Spleen (tissue), 11 donors: ENCODE data around the gene EFCAB11. TPM values are rescaled to one million over a fixed set of nuclear protein-coding genes. Genes with fewer than 3 reads are reported as not detected.

Experiments
- DNase-seq: peaks from one replicate; pipeline ENCODE4 v3.0.0-alpha.2; 2020
- H3K27ac ChIP-seq, 8 donors: fragments of 200-600 bp; sonication (generic) in 7 of 8; 1 replicate in 4 of 8; 2 replicates in 4 of 8; pipeline versions ENCODE4 v1.5.0 to v1.8.0; 2016 to 2021; ENCODE audit warnings: inconsistent platforms in 4 of 8, mild to moderate bottlenecking in 4 of 8, moderate library complexity in 1 of 8
- H3K27me3 ChIP-seq, 7 donors: fragments of 200-600 bp; sonication (generic) in 6 of 7; replicated peaks in 1 of 7; 1 replicate in 4 of 7; 2 replicates in 3 of 7; pipeline versions ENCODE4 v1.5.0 to v1.8.0; 2016 to 2021; ENCODE audit warnings: inconsistent platforms in 3 of 7, mild to moderate bottlenecking in 1 of 7
- H3K36me3 ChIP-seq, 6 donors: fragments of 200-600 bp; sonication (generic) in 5 of 6; 1 replicate in 4 of 6; 2 replicates in 2 of 6; pipeline versions ENCODE4 v1.5.0 to v1.8.0; 2016 to 2021; ENCODE audit warnings: inconsistent platforms in 2 of 6
- H3K4me1 ChIP-seq, 6 donors: fragments of 200-600 bp; sonication (generic) in 5 of 6; 1 replicate in 3 of 6; 2 replicates in 3 of 6; pipeline versions ENCODE4 v1.5.0 to v1.8.0; 2016 to 2021; ENCODE audit warnings: inconsistent platforms in 3 of 6
- H3K4me3 ChIP-seq, 8 donors: fragments of 200-600 bp; sonication (generic) in 7 of 8; 1 replicate in 4 of 8; 2 replicates in 4 of 8; pipeline versions ENCODE4 v1.5.0 to v1.8.0; 2016 to 2021; ENCODE audit warnings: inconsistent platforms in 4 of 8, mild to moderate bottlenecking in 4 of 8, moderate library complexity in 2 of 8
- H3K9me3 ChIP-seq, 8 donors: fragments of 200-600 bp; sonication (generic) in 7 of 8; 1 replicate in 4 of 8; 2 replicates in 4 of 8; pipeline versions ENCODE4 v1.5.0 to v1.8.0; 2016 to 2021; ENCODE audit warnings: inconsistent platforms in 4 of 8
- CTCF ChIP-seq, 11 experiments: fragments of 200-600 bp in 7 of 11; fragments of 450-650 bp in 4 of 11; sonication (generic) in 4 of 11; IDR thresholded peaks in 8 of 11; conservative IDR thresholded peaks in 3 of 11; 1 replicate in 7 of 11; 2 replicates in 4 of 11; pipeline versions ENCODE4 v1.4.0 to v1.8.0; 2016 to 2021; ENCODE audit warnings: antibody characterized with exemption in 11 of 11, inconsistent platforms in 4 of 11, mild to moderate bottlenecking in 1 of 11
- POLR2A ChIP-seq, 3 donors: fragments of 450-650 bp; IDR thresholded peaks; one replicate each; pipeline ENCODE4 v1.5.1; 2017; ENCODE audit warnings: antibody characterized with exemption in 3 of 3, mild to moderate bottlenecking in 1 of 3
- POLR2AphosphoS5 ChIP-seq, 3 donors: sonication (generic); formaldehyde crosslinking; IDR thresholded peaks; one replicate each; pipeline ENCODE4 v1.5.1; 2017; ENCODE audit warnings: antibody characterized with exemption in 3 of 3
- WGBS, 5 donors: extraction: QIAGEN DNeasy Blood & Tissue Kit in 3 of 5; methylation state at CpG; one replicate each; pipeline versions ENCODE4 v1.1.5 to v1.1.7; 2013 to 2018; 5-methylcytosine and 5-hydroxymethylcytosine counted together
- intact Hi-C: fragments of 100-400 bp; cut with DNase I; formaldehyde crosslinking; loops from one replicate; pipeline ENCODE4 v1.15.0; 2023; ENCODE audit warnings: low total_unique reads
- polyA plus RNA-seq, 3 donors: library from polyadenylated mRNA; stranded (reverse); fragments of 200-250 nt; gene quantifications; one replicate each; pipeline ENCODE4 v1.2.1, GENCODE V29; 2013
- total RNA-seq, 7 donors: library from RNA; depleted of rRNA in 3 of 7; stranded (reverse); fragments of >200 nt in 3 of 7; fragmentation: NEBNext Ultra II Directional in 4 of 7; extraction: Animal tissue kit (Norgen Biotek cat#: 25700) in 4 of 7; gene quantifications; one replicate each; pipeline versions ENCODE4 v1.1.0 to v1.2.1, GENCODE V29; 2016 to 2021
- donor health status: healthy with polysubstance abuse.
- donor health status: DM: no; HTN: no; CAD: no; lungs with moderate emphysema.
- donor health status: DM: no; HTN: no; CAD: no.
- donor health status: Bipolar disorder and iron deficiency.
- donor health status: healthy.
- donor health status: DM: no; HTN: no; CAD: no.
- donor health status: DM: yes; HTN: yes; CAD: no.

EFCAB11 gene
- total and polyA plus RNA-seq, 10 donors, result 2.5 to 13.7 (median 7.4) TPM

GRCh38 chr14:89844508-89844907 lies 110.0 kb downstream of the EFCAB11 start:
- TF ChIP-seq POLR2AphosphoS5 (IDR thresholded peaks at IDR 0.05), result no peak
- TF ChIP-seq CTCF (IDR thresholded peaks at IDR 0.05 in 8 of 11, conservative IDR thresholded peaks at IDR 0.05 in 3 of 11), result no peak
- TF ChIP-seq POLR2A (IDR thresholded peaks at IDR 0.05), result no peak
- intact Hi-C loops, result no loop called here
- Histone ChIP-seq H3K27me3 (no peaks in the 10 kb centered on the region), H3K27ac (no peak overlapping the region), H3K9me3 (no peaks in the 10 kb centered on the region), H3K36me3 (no peaks in the 10 kb centered on the region), H3K4me3 (no peak overlapping the region), H3K4me1 (no peaks in the 10 kb centered on the region)
- no peak for DNase-seq
- WGBS, 5 donors, result 52 to 96% (median 68%) methylated on average over 1 of the region's 1 CpG

- DNase-seq, result no peak
- intact Hi-C loops, result no loop called here
- Histone ChIP-seq H3K27me3 (no peaks in the 10 kb centered on the region), H3K27ac (no peak overlapping the region), H3K36me3 (no peaks in the 10 kb centered on the region), H3K4me1 (no peaks in the 10 kb centered on the region), H3K9me3 (peaks cover 0 to 16% (median 6%) of the 10 kb centered on the region in 8 donors), H3K4me3 (no peak overlapping the region)
- WGBS, 5 donors, result 87 to 95% (median 93%) methylated on average over 3 of the region's 3 CpGs
- TF ChIP-seq CTCF (IDR thresholded peaks at IDR 0.05 in 8 of 11, conservative IDR thresholded peaks at IDR 0.05 in 3 of 11) (no peak), POLR2A (IDR thresholded peaks at IDR 0.05) (no peak), POLR2AphosphoS5 (IDR thresholded peaks at IDR 0.05) (no peak)
Measured at GRCh38 chr14:89842837-89843236, 111.7 kb downstream of the EFCAB11 start.

- no peaks in the 10 kb centered on the region for H3K36me3 ChIP-seq
- no peak for DNase-seq
- no peak overlapping the region for H3K27ac ChIP-seq
- peaks cover 0 to 17% (median 6%) of the 10 kb centered on the region in 8 donors for H3K9me3 ChIP-seq
- TF ChIP-seq CTCF (IDR thresholded peaks at IDR 0.05 in 8 of 11, conservative IDR thresholded peaks at IDR 0.05 in 3 of 11), result no peak
- no peak for TF ChIP-seq POLR2A (IDR thresholded peaks at IDR 0.05)
- no peak overlapping the region for H3K4me3 ChIP-seq
- intact Hi-C loops, result no loop called here
- H3K27me3 ChIP-seq, result no peaks in the 10 kb centered on the region
- no peaks in the 10 kb centered on the region for H3K4me1 ChIP-seq
- 95 to 99% (median 97%) methylated on average over 6 of the region's 6 CpGs for WGBS, 5 donors
Measured at GRCh38 chr14:89841851-89842250, 112.7 kb downstream of the EFCAB11 start.

- H3K9me3 ChIP-seq, result peaks cover 0 to 17% (median 6%) of the 10 kb centered on the region in 8 donors
- WGBS, 5 donors, result 92 to 99% (median 96%) methylated on average over 7 of the region's 7 CpGs
- no peak for TF ChIP-seq POLR2A (IDR thresholded peaks at IDR 0.05)
- no peak for TF ChIP-seq CTCF (IDR thresholded peaks at IDR 0.05 in 8 of 11, conservative IDR thresholded peaks at IDR 0.05 in 3 of 11)
- no peak for TF ChIP-seq POLR2AphosphoS5 (IDR thresholded peaks at IDR 0.05)
- H3K4me3 ChIP-seq, result no peak overlapping the region
- intact Hi-C loops, result no loop called here
- no peaks in the 10 kb centered on the region for H3K4me1 ChIP-seq
- H3K36me3 ChIP-seq, result no peaks in the 10 kb centered on the region
- DNase-seq, result no peak
- no peaks in the 10 kb centered on the region for H3K27me3 ChIP-seq
- no peak overlapping the region for H3K27ac ChIP-seq
Measured at GRCh38 chr14:89836830-89837469, 117.6 kb downstream of the EFCAB11 start.
